ENCODE measurements around the gene DAPK2.

DAPK2 gene

DNA sequence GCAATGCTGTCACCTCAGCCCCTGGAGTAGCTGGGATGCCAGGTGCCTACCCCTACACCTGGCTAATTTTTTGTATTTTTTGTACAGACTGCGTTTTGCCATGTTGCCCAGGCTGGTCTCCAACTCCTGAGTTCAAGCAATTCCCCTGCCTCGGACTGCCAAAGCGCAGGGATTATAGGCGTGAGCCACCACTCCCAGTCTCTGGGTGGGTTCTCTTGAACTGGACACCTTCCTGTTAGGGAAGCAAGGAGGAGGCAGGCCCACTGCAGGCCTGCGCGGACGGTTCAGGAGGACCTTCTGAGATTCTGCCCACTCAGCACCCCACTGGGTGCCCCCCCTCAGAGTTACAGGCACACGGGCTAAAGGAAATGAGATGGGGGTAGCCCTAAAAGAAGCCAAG lies 138.8 kb downstream of the DAPK2 start:
- no peak overlapping the region for H3K4me3 ChIP-seq (ENCODE audit: control insufficient read depth, low read depth, low read length)
- TF ChIP-seq, protein P1, sequence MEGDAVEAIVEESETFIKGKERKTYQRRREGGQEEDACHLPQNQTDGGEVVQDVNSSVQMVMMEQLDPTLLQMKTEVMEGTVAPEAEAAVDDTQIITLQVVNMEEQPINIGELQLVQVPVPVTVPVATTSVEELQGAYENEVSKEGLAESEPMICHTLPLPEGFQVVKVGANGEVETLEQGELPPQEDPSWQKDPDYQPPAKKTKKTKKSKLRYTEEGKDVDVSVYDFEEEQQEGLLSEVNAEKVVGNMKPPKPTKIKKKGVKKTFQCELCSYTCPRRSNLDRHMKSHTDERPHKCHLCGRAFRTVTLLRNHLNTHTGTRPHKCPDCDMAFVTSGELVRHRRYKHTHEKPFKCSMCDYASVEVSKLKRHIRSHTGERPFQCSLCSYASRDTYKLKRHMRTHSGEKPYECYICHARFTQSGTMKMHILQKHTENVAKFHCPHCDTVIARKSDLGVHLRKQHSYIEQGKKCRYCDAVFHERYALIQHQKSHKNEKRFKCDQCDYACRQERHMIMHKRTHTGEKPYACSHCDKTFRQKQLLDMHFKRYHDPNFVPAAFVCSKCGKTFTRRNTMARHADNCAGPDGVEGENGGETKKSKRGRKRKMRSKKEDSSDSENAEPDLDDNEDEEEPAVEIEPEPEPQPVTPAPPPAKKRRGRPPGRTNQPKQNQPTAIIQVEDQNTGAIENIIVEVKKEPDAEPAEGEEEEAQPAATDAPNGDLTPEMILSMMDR (conservative IDR thresholded peaks at IDR 0.05; ENCODE audit: control insufficient read depth, insufficient read depth, low read depth, low read length): no peak
- no peak for DNase-seq (ENCODE audit: low read depth)

- no peak for DNase-seq (ENCODE audit: low read depth)
- H3K4me3 ChIP-seq (ENCODE audit: control insufficient read depth, low read depth, low read length): no peak overlapping the region
- TF ChIP-seq, protein P1 (conservative IDR thresholded peaks at IDR 0.05; ENCODE audit: control insufficient read depth, insufficient read depth, low read depth, low read length): no peak
Observed at GRCh38 chr15:63906266-63906584, 140.1 kb downstream of the DAPK2 start.

- TF ChIP-seq, protein P1 (conservative IDR thresholded peaks at IDR 0.05; ENCODE audit: control insufficient read depth, insufficient read depth, low read depth, low read length): no peak
- no peak overlapping the region for H3K4me3 ChIP-seq (ENCODE audit: control insufficient read depth, low read depth, low read length)
- no peak for DNase-seq (ENCODE audit: low read depth)
Observed at GRCh38 chr15:63905558-63906265, 140.6 kb downstream of the DAPK2 start.

DNA sequence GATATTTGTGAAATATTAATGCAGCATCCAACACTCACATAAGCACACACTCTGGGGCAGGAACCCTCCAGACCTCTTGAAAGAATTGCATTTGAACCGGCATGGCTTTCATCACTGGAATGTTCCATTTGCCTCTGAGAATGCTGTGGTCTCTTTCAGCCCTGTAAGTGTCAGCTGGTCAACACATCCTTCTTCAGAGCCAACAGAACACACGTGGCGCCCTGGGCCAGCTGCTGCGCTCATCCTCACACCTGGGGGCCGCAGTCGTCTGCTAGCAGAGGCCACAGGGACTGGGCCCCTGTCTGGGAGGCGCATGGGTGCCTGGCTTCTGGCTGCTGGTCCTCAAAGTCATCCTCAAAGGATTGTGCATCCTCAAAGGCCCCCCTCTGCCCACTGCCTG lies 141.2 kb downstream of the DAPK2 start:
- DNase-seq (ENCODE audit: low read depth): no peak
- no peak overlapping the region for H3K4me3 ChIP-seq (ENCODE audit: control insufficient read depth, low read depth, low read length)
- TF ChIP-seq, protein P1 (conservative IDR thresholded peaks at IDR 0.05; ENCODE audit: control insufficient read depth, insufficient read depth, low read depth, low read length): no peak

GRCh38 chr15:63904042-63904441 lies 142.2 kb downstream of the DAPK2 start:
- H3K4me3 ChIP-seq (ENCODE audit: control insufficient read depth, low read depth, low read length): no peak overlapping the region
- no peak for DNase-seq (ENCODE audit: low read depth)
- TF ChIP-seq, protein P1 (conservative IDR thresholded peaks at IDR 0.05; ENCODE audit: control insufficient read depth, insufficient read depth, low read depth, low read length): no peak

- no peak overlapping the region for H3K4me3 ChIP-seq (ENCODE audit: control insufficient read depth, low read depth, low read length)
- no peak for DNase-seq (ENCODE audit: low read depth)
- TF ChIP-seq, protein P1 (conservative IDR thresholded peaks at IDR 0.05; ENCODE audit: control insufficient read depth, insufficient read depth, low read depth, low read length): no peak
Observed at GRCh38 chr15:63902671-63903035, 143.6 kb downstream of the DAPK2 start.
